Uterus (tissue), 2 donors: ENCODE results near the gene AUTS2.

Experiments
- CTCF ChIP-seq, 4 experiments: fragments of 200-600 bp in 2 of 4; fragments of 450-650 bp in 2 of 4; sonication (generic) in 2 of 4; IDR thresholded peaks; one replicate each; pipeline ENCODE4 v1.5.1; 2016 to 2019; ENCODE audit warnings: antibody characterized with exemption in 4 of 4, mild to moderate bottlenecking in 2 of 4, moderate library complexity in 1 of 4
- POLR2A ChIP-seq, 2 donors: fragments of 450-650 bp; IDR thresholded peaks; one replicate each; pipeline ENCODE4 v1.6.1; 2016; ENCODE audit warnings: antibody characterized with exemption in 2 of 2, mild to moderate bottlenecking in 1 of 2, moderate library complexity in 1 of 2

GRCh38 chr7:69652947-69653701 is 54.8 kb downstream of the AUTS2 start:
- TF ChIP-seq CTCF (IDR thresholded peaks at IDR 0.05), result no peak
- TF ChIP-seq POLR2A (IDR thresholded peaks at IDR 0.05), result no peak
